ENCODE measurements around the gene TGFBR3. TPM values are rescaled to one million over a fixed set of nuclear protein-coding genes. Genes with fewer than 3 reads are reported as not detected.

Gene TGFBR3
- total and polyA plus RNA-seq, 2 of the 4 experiments (the other 2 are of a cell fraction): 3.0 to 11.3 TPM

DNA sequence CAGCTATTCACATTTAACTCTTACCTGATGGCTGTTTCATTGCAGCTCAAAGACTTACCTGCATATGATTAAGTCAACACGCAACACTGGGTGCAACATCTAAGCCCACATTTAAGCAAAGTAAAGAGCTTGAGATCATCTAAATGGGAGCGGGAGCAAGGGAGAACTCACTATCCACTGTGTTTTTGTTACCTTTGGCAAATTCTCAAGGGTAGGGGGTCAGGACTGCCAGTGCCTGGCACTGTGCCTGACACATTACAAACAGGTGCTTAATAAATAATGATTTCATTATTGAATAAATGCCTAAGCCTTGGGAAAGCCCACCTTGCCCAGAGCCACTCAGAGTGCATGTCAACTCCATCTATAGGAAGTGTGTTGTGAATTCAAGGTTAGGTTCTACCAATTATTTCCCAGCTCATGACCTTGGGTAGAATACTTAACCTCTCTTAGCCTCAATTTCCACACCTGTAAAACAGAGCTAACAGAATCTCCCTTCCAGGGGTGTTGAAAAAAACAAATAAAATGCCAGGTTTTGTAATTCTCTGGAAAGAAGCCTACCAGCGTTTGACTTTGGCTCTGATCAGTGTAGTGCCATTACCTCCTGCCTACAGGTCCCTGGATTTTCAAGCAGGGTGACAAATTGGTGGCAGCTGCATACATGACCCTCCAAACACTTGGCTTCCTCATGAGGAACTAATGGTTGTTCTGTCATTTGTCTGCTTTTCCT is 109.7 kb downstream of the TGFBR3 start:
- intact Hi-C loops (cut with micrococcal nuclease) (no loop called here), dilution Hi-C loops (cut with HindIII; ENCODE audit: low sequenced_read_pairs, unreplicated experiment) (no loop called here), in situ Hi-C loops (cut with MboI; ENCODE audit: low sequenced_read_pairs) (no loop called here)
- H4K20me1 ChIP-seq (ENCODE audit: insufficient read depth, low read length): no peaks in the 10 kb centered on the region
- no peak overlapping the region for H3K23ac ChIP-seq (ENCODE audit: low read depth, low read length)
- no peak overlapping the region for H3K4me3 ChIP-seq (ENCODE audit: insufficient read depth, low read depth, low read length)
- DNase-seq: no peak
- H3K79me1 ChIP-seq (ENCODE audit: low read depth in 1 of 2, low read length in 2 of 2): no peaks in the 10 kb centered on the region; a peak in 1 of 4 replicates
- no peak overlapping the region for H4K5ac ChIP-seq (ENCODE audit: low read depth, low read length)
- H3K27me3 ChIP-seq (ENCODE audit: control insufficient read depth, insufficient read depth, low read length): no peaks in the 10 kb centered on the region
- no peak overlapping the region for H3K27ac ChIP-seq (ENCODE audit: insufficient read depth, low read length)
- no peak overlapping the region for H3K9ac ChIP-seq (ENCODE audit: low read depth, low read length)
- H2BK20ac ChIP-seq (ENCODE audit: low read depth, low read length): no peak overlapping the region
- H2BK120ac ChIP-seq (ENCODE audit: low read depth, low read length): no peak overlapping the region
- H2BK15ac ChIP-seq (ENCODE audit: low read depth, low read length): no peak overlapping the region
- H3K56ac ChIP-seq (ENCODE audit: extremely low read depth, insufficient read depth, low read length): no peak overlapping the region
- peaks cover 7% of the 10 kb centered on the region for H3K4me1 ChIP-seq (ENCODE audit: control insufficient read depth, insufficient read depth, low read length)
- ChIA-PET CTCF (interaction anchor here (0.9 to 1.2 kb wide), 2 partner anchors 9 to 247 kb away, joined by 3 to 4 read pairs; no protein-coding TSS in a partner anchor), POLR2A (ENCODE audit: unreplicated experiment) (no interaction called here)
- no peak overlapping the region for H3K4me2 ChIP-seq (ENCODE audit: low read depth, low read length)
- H3K18ac ChIP-seq (ENCODE audit: low read depth, low read length): no peak overlapping the region
- no peak overlapping the region for H2AFZ ChIP-seq (replicated peaks; ENCODE audit: low read length, poor library complexity)
- 100% methylated on average over 1 of the region's 3 CpGs; no CpG with 5 or more reads in 1 of the 2 experiments for WGBS, 2 experiments (ENCODE audit: extremely low coverage in 2 of 2, insufficient read length in 1 of 2)
- H3K36me3 ChIP-seq (ENCODE audit: control insufficient read depth, insufficient read depth, low read length): no peaks in the 10 kb centered on the region
- ATAC-seq (ENCODE audit: low read depth): no peak
- H3K4ac ChIP-seq (ENCODE audit: low read depth, low read length): no peak overlapping the region
- no peak overlapping the region for H2BK5ac ChIP-seq (ENCODE audit: low read depth, low read length, poor library complexity, severe bottlenecking)
- H3K14ac ChIP-seq (replicated peaks; ENCODE audit: low read depth, low read length): no peak overlapping the region
- H2AK9ac ChIP-seq (replicated peaks; ENCODE audit: low read depth, low read length, poor library complexity): no peak overlapping the region
- peaks cover 4% of the 10 kb centered on the region for H3K9me1 ChIP-seq (ENCODE audit: insufficient read depth, low read length)
- H2AK5ac ChIP-seq (ENCODE audit: low read depth, low read length): no peak overlapping the region
- BruUV-seq (replicated peaks): no TSS peak
- no peaks in the 10 kb centered on the region for H3K9me3 ChIP-seq (ENCODE audit: control insufficient read depth, insufficient read depth, low read length)
- TF ChIP-seq RCOR1 (IDR thresholded peaks at IDR 0.05; ENCODE audit: insufficient replicate concordance, low read length) (no peak), CHD1 (IDR thresholded peaks at IDR 0.05; ENCODE audit: low read depth, low read length) (no peak), MXI1 (IDR thresholded peaks at IDR 0.05; ENCODE audit: borderline replicate concordance, low read depth, low read length) (no peak), POLR2A (IDR thresholded peaks at IDR 0.05; ENCODE audit: low read depth, low read length) (no peak), FOS (IDR thresholded peaks at IDR 0.05; ENCODE audit: low read depth, low read length) (no peak), RFX5 (IDR thresholded peaks at IDR 0.05; ENCODE audit: low read depth, low read length) (no peak), MAFK (IDR thresholded peaks at IDR 0.05; ENCODE audit: low read depth, low read length) (no peak)
- TF ChIP-seq, protein P1, sequence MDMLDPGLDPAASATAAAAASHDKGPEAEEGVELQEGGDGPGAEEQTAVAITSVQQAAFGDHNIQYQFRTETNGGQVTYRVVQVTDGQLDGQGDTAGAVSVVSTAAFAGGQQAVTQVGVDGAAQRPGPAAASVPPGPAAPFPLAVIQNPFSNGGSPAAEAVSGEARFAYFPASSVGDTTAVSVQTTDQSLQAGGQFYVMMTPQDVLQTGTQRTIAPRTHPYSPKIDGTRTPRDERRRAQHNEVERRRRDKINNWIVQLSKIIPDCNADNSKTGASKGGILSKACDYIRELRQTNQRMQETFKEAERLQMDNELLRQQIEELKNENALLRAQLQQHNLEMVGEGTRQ (IDR thresholded peaks at IDR 0.05; ENCODE audit: low read depth, low read length): no peak
- H4K91ac ChIP-seq (ENCODE audit: insufficient read depth, low read depth, low read length): no peak overlapping the region
- H4K8ac ChIP-seq (ENCODE audit: low read depth in 2 of 2, low read length in 2 of 2): no peak overlapping the region
